HEK293 (cell line): Measurements from ENCODE around the gene PDE4D.

Experiments
- CTCF ChIA-PET: fragments of 350-600 bp; formaldehyde crosslinking; extraction: SDS; loops from one replicate; lab custom pipeline; 2021; ENCODE audit warnings: antibody characterized with exemption; lab: Yijun Ruan, JAX
- POLR2A ChIA-PET: fragments of 300-600 bp; formaldehyde crosslinking; extraction: SDS; loops from one replicate; lab custom pipeline; 2020; ENCODE audit warnings: antibody characterized with exemption, inconsistent platforms; lab: Yijun Ruan, JAX
- H3K27ac ChIP-seq: fragments of 200-500 bp; sonication (Bioruptor generic); 2 replicates; pipeline ENCODE4 v1.5.1; 2014; ENCODE audit warnings: low read depth, low read length, control low read depth, inconsistent platforms; ENCODE audit errors: extremely low read depth
- H3K36me3 ChIP-seq, 2 experiments: fragments of 200-500 bp in 1 of 2; sonication (Bioruptor generic) in 1 of 2; 1 replicate in 1 of 2; 2 replicates in 1 of 2; pipeline ENCODE4 v1.5.1; 2014 to 2017; ENCODE audit warnings: inconsistent platforms in 2 of 2, low read length in 2 of 2; ENCODE audit not compliant: control insufficient read depth in 2 of 2, insufficient read depth in 1 of 2
- H3K4me1 ChIP-seq: fragments of 200-500 bp; sonication (Bioruptor generic); 2 replicates; pipeline ENCODE4 v1.5.1; 2014; ENCODE audit warnings: mild to moderate bottlenecking, low read length, inconsistent platforms; ENCODE audit not compliant: control insufficient read depth, insufficient read depth
- H3K4me3 ChIP-seq: 2 replicates; pipeline ENCODE4 v1.5.1; 2011; ENCODE audit warnings: low read depth, mild to moderate bottlenecking, control low read depth, low read length, moderate library complexity
- H3K9me3 ChIP-seq: fragments of 200-500 bp; sonication (Bioruptor generic); 2 replicates; pipeline ENCODE4 v1.5.1; 2014; ENCODE audit warnings: low read depth, low read length, inconsistent platforms; ENCODE audit not compliant: control insufficient read depth, insufficient read depth
- BCL6B ChIP-seq: fragments of 450-650 bp; formaldehyde crosslinking; IDR thresholded peaks from 2 replicates; pipeline ENCODE4 v1.5.1; 2017; ENCODE audit warnings: missing biosample characterization, missing genetic modification characterization
- KLF1 ChIP-seq: fragments of 450-650 bp; formaldehyde crosslinking; IDR thresholded peaks from 2 replicates; pipeline ENCODE4 v1.5.1; 2016; ENCODE audit warnings: missing biosample characterization, missing genetic modification characterization
- KLF8 ChIP-seq: fragments of 450-650 bp; formaldehyde crosslinking; IDR thresholded peaks from 2 replicates; pipeline ENCODE4 v1.5.1; 2016; ENCODE audit warnings: missing biosample characterization, missing genetic modification characterization
- PRDM10 ChIP-seq: fragments of 450-650 bp; formaldehyde crosslinking; IDR thresholded peaks from 2 replicates; pipeline ENCODE4 v1.5.1; 2016; ENCODE audit warnings: missing biosample characterization, missing genetic modification characterization
- PRDM4 ChIP-seq: fragments of 450-650 bp; formaldehyde crosslinking; IDR thresholded peaks from 2 replicates; pipeline ENCODE4 v1.5.1; 2017; ENCODE audit warnings: missing biosample characterization, missing genetic modification characterization
- ZNF174 ChIP-seq: fragments of 450-650 bp; formaldehyde crosslinking; IDR thresholded peaks from 2 replicates; pipeline ENCODE4 v1.5.0; 2017; ENCODE audit warnings: missing biosample characterization, mild to moderate bottlenecking, missing genetic modification characterization
- ZNF223 ChIP-seq: fragments of 450-650 bp; formaldehyde crosslinking; IDR thresholded peaks from 2 replicates; pipeline ENCODE4 v1.5.1; 2016; ENCODE audit warnings: missing biosample characterization, missing genetic modification characterization
- ZNF354C ChIP-seq: fragments of 450-650 bp; formaldehyde crosslinking; IDR thresholded peaks from 2 replicates; pipeline ENCODE4 v1.5.1; 2016; ENCODE audit warnings: missing biosample characterization, missing genetic modification characterization, low read depth, borderline replicate concordance
- ZNF37A ChIP-seq: fragments of 450-650 bp; IDR thresholded peaks from 2 replicates; pipeline ENCODE4 v1.5.1; 2018; ENCODE audit warnings: missing biosample characterization, missing genetic modification characterization
- ZNF404 ChIP-seq: fragments of 450-650 bp; formaldehyde crosslinking; IDR thresholded peaks from 2 replicates; pipeline ENCODE4 v1.5.1; 2017; ENCODE audit warnings: missing biosample characterization, missing genetic modification characterization
- ZNF473 ChIP-seq: fragments of 450-650 bp; formaldehyde crosslinking; IDR thresholded peaks from 2 replicates; pipeline ENCODE4 v1.5.1; 2017; ENCODE audit warnings: missing biosample characterization, missing genetic modification characterization
- ZNF48 ChIP-seq: fragments of 450-650 bp; formaldehyde crosslinking; IDR thresholded peaks from 2 replicates; pipeline ENCODE4 v1.5.1; 2016; ENCODE audit warnings: missing biosample characterization, missing genetic modification characterization
- ZNF510 ChIP-seq: fragments of 450-650 bp; formaldehyde crosslinking; IDR thresholded peaks from 2 replicates; pipeline ENCODE4 v1.5.1; 2018; ENCODE audit warnings: mild to moderate bottlenecking, missing genetic modification characterization, missing biosample characterization; ENCODE audit not compliant: insufficient replicate concordance
- ZNF549 ChIP-seq: fragments of 450-650 bp; IDR thresholded peaks from 2 replicates; pipeline ENCODE4 v1.5.1; 2018; ENCODE audit warnings: missing biosample characterization, missing genetic modification characterization, mild to moderate bottlenecking, inconsistent platforms, moderate library complexity
- ZNF555 ChIP-seq: fragments of 450-650 bp; formaldehyde crosslinking; conservative IDR thresholded peaks from 2 replicates; pipeline ENCODE4 v1.5.1; 2017; ENCODE audit warnings: missing biosample characterization, mild to moderate bottlenecking, missing genetic modification characterization, inconsistent platforms
- ZNF558 ChIP-seq: fragments of 450-650 bp; formaldehyde crosslinking; IDR thresholded peaks from 2 replicates; pipeline ENCODE4 v1.5.1; 2016; ENCODE audit warnings: missing biosample characterization, missing genetic modification characterization
- ZNF600 ChIP-seq: fragments of 450-650 bp; formaldehyde crosslinking; IDR thresholded peaks from 2 replicates; pipeline ENCODE4 v1.5.1; 2016; ENCODE audit warnings: missing biosample characterization, missing genetic modification characterization
- ZNF670 ChIP-seq: fragments of 450-650 bp; formaldehyde crosslinking; IDR thresholded peaks from 2 replicates; pipeline ENCODE4 v1.5.1; 2016; ENCODE audit warnings: missing biosample characterization, missing genetic modification characterization, low read depth
- TF ChIP-seq, protein P1 (sequence below): fragments of 450-650 bp; formaldehyde crosslinking; IDR thresholded peaks from 2 replicates; pipeline ENCODE4 v1.5.1; 2016; ENCODE audit warnings: missing biosample characterization, missing genetic modification characterization, borderline replicate concordance
- TF ChIP-seq, protein P2 (sequence below): sonication (generic); formaldehyde crosslinking; IDR thresholded peaks from 2 replicates; pipeline ENCODE4 v1.8.1; 2022; ENCODE audit warnings: mild to moderate bottlenecking, moderate library complexity, missing genetic modification reagents
- TF ChIP-seq, protein P3 (sequence below): fragments of 450-650 bp; formaldehyde crosslinking; optimal IDR thresholded peaks from 2 replicates; pipeline ENCODE3; 2016; ENCODE audit warnings: missing biosample characterization, mild to moderate bottlenecking, missing genetic modification characterization

Gene PDE4D

GRCh38 chr5:59019078-59019477 lies 874.4 kb downstream of the PDE4D start:
- ChIA-PET POLR2A (no interaction called here), CTCF (interaction anchor here (1.1 to 2.7 kb wide), 4 partner anchors 12 to 362 kb away, joined by 4 to 13 read pairs (median 6); no protein-coding TSS in a partner anchor)
- Histone ChIP-seq H3K27ac (no peak overlapping the region), H3K9me3 (no peaks in the 10 kb centered on the region), H3K4me3 (no peak overlapping the region), H3K36me3 (no peaks in the 10 kb centered on the region), H3K4me1 (peaks cover 28% of the 10 kb centered on the region)
- TF ChIP-seq ZNF48 (tag by site-specific recombination) = no peak
- TF ChIP-seq PRDM10 (tag by site-specific recombination) = 0 out of 2 replicates have a peak, but pooled peaks have one; percentile 56
- 0 out of 2 replicates have a peak, but pooled peaks have one; percentile 19 for TF ChIP-seq ZNF600 (tag by site-specific recombination)
- TF ChIP-seq KLF8 (tag by site-specific recombination) = no peak
- TF ChIP-seq BCL6B (tag by site-specific recombination) = no peak
- TF ChIP-seq ZNF510 (tag by site-specific recombination) = peak; percentile 96
- TF ChIP-seq, protein P1, sequence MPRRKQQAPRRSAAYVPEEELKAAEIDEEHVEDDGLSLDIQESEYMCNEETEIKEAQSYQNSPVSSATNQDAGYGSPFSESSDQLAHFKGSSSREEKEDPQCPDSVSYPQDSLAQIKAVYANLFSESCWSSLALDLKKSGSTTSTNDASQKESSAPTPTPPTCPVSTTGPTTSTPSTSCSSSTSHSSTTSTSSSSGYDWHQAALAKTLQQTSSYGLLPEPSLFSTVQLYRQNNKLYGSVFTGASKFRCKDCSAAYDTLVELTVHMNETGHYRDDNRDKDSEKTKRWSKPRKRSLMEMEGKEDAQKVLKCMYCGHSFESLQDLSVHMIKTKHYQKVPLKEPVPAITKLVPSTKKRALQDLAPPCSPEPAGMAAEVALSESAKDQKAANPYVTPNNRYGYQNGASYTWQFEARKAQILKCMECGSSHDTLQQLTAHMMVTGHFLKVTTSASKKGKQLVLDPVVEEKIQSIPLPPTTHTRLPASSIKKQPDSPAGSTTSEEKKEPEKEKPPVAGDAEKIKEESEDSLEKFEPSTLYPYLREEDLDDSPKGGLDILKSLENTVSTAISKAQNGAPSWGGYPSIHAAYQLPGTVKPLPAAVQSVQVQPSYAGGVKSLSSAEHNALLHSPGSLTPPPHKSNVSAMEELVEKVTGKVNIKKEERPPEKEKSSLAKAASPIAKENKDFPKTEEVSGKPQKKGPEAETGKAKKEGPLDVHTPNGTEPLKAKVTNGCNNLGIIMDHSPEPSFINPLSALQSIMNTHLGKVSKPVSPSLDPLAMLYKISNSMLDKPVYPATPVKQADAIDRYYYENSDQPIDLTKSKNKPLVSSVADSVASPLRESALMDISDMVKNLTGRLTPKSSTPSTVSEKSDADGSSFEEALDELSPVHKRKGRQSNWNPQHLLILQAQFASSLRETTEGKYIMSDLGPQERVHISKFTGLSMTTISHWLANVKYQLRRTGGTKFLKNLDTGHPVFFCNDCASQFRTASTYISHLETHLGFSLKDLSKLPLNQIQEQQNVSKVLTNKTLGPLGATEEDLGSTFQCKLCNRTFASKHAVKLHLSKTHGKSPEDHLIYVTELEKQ (tag by site-specific recombination) = no peak
- TF ChIP-seq, all 188 proteins: peak for 3

GRCh38 chr5:59016925-59017324 lies 876.6 kb downstream of the PDE4D start:
- Histone ChIP-seq H3K4me1 (peaks cover 21% of the 10 kb centered on the region), H3K36me3 (no peaks in the 10 kb centered on the region), H3K9me3 (no peaks in the 10 kb centered on the region), H3K27ac (no peak overlapping the region), H3K4me3 (no peak overlapping the region)
- CTCF ChIA-PET = interaction anchor here (2.7 kb wide), 1 partner anchor 10 kb away, joined by 13 read pairs; no protein-coding TSS in a partner anchor
- POLR2A ChIA-PET = no interaction called here
- TF ChIP-seq ZNF223 (tag by site-specific recombination) (no peak), ZNF670 (tag by site-specific recombination) (no peak), ZNF549 (no peak), ZNF354C (tag by site-specific recombination) (no peak), ZNF510 (tag by site-specific recombination) (no peak), KLF1 (no peak), ZNF404 (no peak), PRDM4 (no peak), ZNF558 (tag by site-specific recombination) (no peak), ZNF555 (no peak), ZNF473 (tag by site-specific recombination) (no peak), ZNF174 (tag by site-specific recombination) (no peak), ZNF37A (tag by site-specific recombination) (no peak)
- TF ChIP-seq, protein P2, sequence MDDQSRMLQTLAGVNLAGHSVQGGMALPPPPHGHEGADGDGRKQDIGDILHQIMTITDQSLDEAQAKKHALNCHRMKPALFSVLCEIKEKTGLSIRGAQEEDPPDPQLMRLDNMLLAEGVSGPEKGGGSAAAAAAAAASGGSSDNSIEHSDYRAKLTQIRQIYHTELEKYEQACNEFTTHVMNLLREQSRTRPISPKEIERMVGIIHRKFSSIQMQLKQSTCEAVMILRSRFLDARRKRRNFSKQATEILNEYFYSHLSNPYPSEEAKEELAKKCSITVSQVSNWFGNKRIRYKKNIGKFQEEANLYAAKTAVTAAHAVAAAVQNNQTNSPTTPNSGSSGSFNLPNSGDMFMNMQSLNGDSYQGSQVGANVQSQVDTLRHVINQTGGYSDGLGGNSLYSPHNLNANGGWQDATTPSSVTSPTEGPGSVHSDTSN (CRISPR knock-in tag) = no peak
- TF ChIP-seq, protein P3, sequence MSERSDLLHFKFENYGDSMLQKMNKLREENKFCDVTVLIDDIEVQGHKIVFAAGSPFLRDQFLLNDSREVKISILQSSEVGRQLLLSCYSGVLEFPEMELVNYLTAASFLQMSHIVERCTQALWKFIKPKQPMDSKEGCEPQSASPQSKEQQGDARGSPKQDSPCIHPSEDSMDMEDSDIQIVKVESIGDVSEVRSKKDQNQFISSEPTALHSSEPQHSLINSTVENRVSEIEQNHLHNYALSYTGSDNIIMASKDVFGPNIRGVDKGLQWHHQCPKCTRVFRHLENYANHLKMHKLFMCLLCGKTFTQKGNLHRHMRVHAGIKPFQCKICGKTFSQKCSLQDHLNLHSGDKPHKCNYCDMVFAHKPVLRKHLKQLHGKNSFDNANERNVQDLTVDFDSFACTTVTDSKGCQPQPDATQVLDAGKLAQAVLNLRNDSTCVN (tag by site-specific recombination) = no peak
